Nephron (organoid): ENCODE data around the gene CRIP3.
A peak's percentile ranks its signal among the peaks of the same experiment; 100 is the strongest.
"Not testable (repeated sequence)": the region's sequence is repeated elsewhere in the genome, so short reads cannot be mapped to it uniquely, and the experiment has no call there.

Experiments
- H3K27ac Mint-ChIP-seq, 3 experiments: 2 replicates each; pipeline ENCODE4 v1.8.0; 2020; ENCODE audit warnings: mixed read lengths in 3 of 3, mild to moderate bottlenecking in 2 of 3, moderate library complexity in 1 of 3
- H3K27me3 Mint-ChIP-seq: 2 replicates; pipeline ENCODE4 v1.8.0; 2021; ENCODE audit warnings: low read depth, mild to moderate bottlenecking, moderate library complexity, mixed read lengths
- H3K36me3 Mint-ChIP-seq: 2 replicates; pipeline ENCODE4 v1.8.0; 2020; ENCODE audit warnings: low read depth, mixed read lengths
- H3K4me1 Mint-ChIP-seq: 2 replicates; pipeline ENCODE4 v1.8.0; 2020; ENCODE audit warnings: mixed read lengths
- H3K4me3 Mint-ChIP-seq, 3 experiments: 2 replicates each; pipeline ENCODE4 v1.8.0; 2020; ENCODE audit warnings: mild to moderate bottlenecking in 3 of 3, mixed read lengths in 3 of 3, moderate library complexity in 2 of 3
- H3K9me3 Mint-ChIP-seq: 2 replicates; pipeline ENCODE4 v1.8.0; 2020; ENCODE audit warnings: mixed read lengths
- CTCF ChIP-seq, 3 experiments: fragments of 200-600 bp; sonication (generic); IDR thresholded peaks; one replicate each; pipeline ENCODE4 v1.5.0; 2021; ENCODE audit warnings: antibody characterized with exemption in 3 of 3; ENCODE audit not compliant: unreplicated experiment in 3 of 3

The CRIP3 gene

GRCh38 chr6:43308101-43308989 is at the start of gene CRIP3:
CRIP3 (minus strand) TSS chr6:43308826; CDS start chr6:43308792, 34 bp downstream.
- Mint-ChIP-seq H3K4me1 (peaks cover 5% of the 10 kb centered on the region), H3K4me3 (peak within 1 kb of the TSS; percentile 73 to 84 (median 82))

GRCh38 chr6:43355862-43356590 is 47.4 kb upstream of the CRIP3 start:
- TF ChIP-seq CTCF (IDR thresholded peaks at IDR 0.05; ENCODE audit: unreplicated experiment in 3 of 3), result peak in 2 of 3 experiments; percentile 11 to 26
- Mint-ChIP-seq H3K9me3 (no peaks in the 10 kb centered on the region), H3K27me3 (no peaks in the 10 kb centered on the region), H3K4me3 (no peak overlapping the region), H3K36me3 (peaks cover 70% of the 10 kb centered on the region), H3K27ac (no peak overlapping the region), H3K4me1 (no peaks in the 10 kb centered on the region)

More at GRCh38 chr6:43308101-43308989, at the start of gene CRIP3:
- no peak for TF ChIP-seq CTCF (IDR thresholded peaks at IDR 0.05; ENCODE audit: unreplicated experiment in 3 of 3)
- H3K9me3 Mint-ChIP-seq, result no peaks in the 10 kb centered on the region
- peaks cover 41% of the 10 kb centered on the region for H3K27me3 Mint-ChIP-seq
- H3K36me3 Mint-ChIP-seq, result no peaks in the 10 kb centered on the region
- H3K27ac Mint-ChIP-seq, result no peak within 1 kb of the TSS

GRCh38 chr6:43351951-43352350 is 43.3 kb upstream of the CRIP3 start:
- not testable (repeated sequence) for H3K4me1 Mint-ChIP-seq, H3K9me3 Mint-ChIP-seq, H3K27me3 Mint-ChIP-seq, H3K27ac Mint-ChIP-seq, H3K4me3 Mint-ChIP-seq
- H3K36me3 Mint-ChIP-seq, result peaks cover 49% of the 10 kb centered on the region

- no peak overlapping the region for H3K27ac Mint-ChIP-seq
- H3K4me3 Mint-ChIP-seq, result no peak overlapping the region
- H3K36me3 Mint-ChIP-seq, result peaks cover 42% of the 10 kb centered on the region
- H3K27me3 Mint-ChIP-seq, result no peaks in the 10 kb centered on the region
- H3K4me1 Mint-ChIP-seq, result no peaks in the 10 kb centered on the region
- no peak for TF ChIP-seq CTCF (IDR thresholded peaks at IDR 0.05; ENCODE audit: unreplicated experiment in 3 of 3)
- H3K9me3 Mint-ChIP-seq, result no peaks in the 10 kb centered on the region
These were observed 38.8 kb upstream of the CRIP3 start for GRCh38 chr6:43347444-43347843.

- no peak for TF ChIP-seq CTCF (IDR thresholded peaks at IDR 0.05; ENCODE audit: unreplicated experiment in 3 of 3)
- Mint-ChIP-seq H3K27ac (no peak overlapping the region), H3K9me3 (no peaks in the 10 kb centered on the region), H3K27me3 (no peaks in the 10 kb centered on the region), H3K4me1 (no peaks in the 10 kb centered on the region), H3K4me3 (no peak overlapping the region), H3K36me3 (peaks cover 42% of the 10 kb centered on the region)
These were observed 38.4 kb upstream of the CRIP3 start for GRCh38 chr6:43347021-43347420.

GRCh38 chr6:43346243-43346642 is 37.6 kb upstream of the CRIP3 start:
- not testable (repeated sequence) for H3K4me1 Mint-ChIP-seq, H3K4me3 Mint-ChIP-seq, H3K9me3 Mint-ChIP-seq, H3K27ac Mint-ChIP-seq, H3K27me3 Mint-ChIP-seq
- peaks cover 42% of the 10 kb centered on the region for H3K36me3 Mint-ChIP-seq
